HG02852 (cell line): ENCODE data around the gene RAB41.
"Not testable (repeated sequence)": the region's sequence is repeated elsewhere in the genome, so short reads cannot be mapped to it uniquely, and the experiment has no call there.

Source experiments
- ATAC-seq: cut with Tn5 transposase; IDR thresholded peaks from one replicate; pipeline ENCODE4 v1.9.1; 2021; ENCODE audit warnings: mild to moderate bottlenecking, moderate library complexity; ENCODE audit not compliant: unreplicated experiment

Gene RAB41

DNA sequence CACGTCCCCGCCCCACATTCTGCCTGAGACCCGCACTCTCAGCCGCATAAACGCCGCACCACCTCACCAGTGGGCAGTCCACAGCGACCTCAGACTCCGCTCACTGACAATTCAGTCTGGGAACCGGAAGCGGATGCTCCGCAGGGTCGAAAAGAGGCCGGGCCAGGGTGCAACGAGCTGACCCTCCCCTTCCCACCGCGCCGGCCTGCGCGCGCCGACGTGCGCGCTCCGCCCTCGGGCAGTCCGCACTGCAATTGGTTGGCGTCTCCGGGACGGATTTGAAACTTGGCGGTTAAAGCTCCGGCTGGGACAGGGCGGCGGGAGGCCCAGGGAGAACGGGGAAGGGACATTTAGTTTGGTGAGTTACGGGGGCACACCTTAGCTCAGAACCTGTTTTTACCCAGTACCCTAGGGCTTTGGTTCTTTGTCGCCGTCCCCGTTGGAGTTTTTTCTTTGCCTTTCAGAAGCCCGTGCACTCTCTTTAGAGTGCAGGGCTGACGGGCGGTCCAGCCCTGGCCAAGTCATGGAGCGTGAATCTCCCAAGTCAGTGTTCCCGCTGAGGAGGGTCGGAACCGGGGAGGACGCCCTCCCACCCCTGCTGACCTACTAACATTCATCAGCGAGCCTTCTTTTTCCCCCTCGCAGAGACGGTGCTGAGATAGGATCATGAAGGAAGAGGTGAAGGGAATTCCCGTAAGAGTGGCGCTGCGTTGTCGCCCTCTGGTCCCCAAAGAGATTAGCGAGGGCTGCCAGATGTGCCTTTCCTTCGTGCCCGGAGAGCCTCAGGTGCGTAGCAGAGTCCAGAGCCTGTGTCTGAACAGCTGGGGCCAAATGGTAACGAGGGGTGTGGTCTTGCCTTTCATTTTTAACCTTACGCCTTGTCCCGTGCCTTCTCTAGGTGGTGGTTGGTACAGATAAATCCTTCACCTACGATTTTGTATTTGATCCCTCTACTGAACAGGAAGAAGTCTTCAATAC, 8.1 kb downstream of the RAB41 start, which contains the start of the genes KIF4A and PDZD11:
TSS of gene KIF4A (plus strand) at position 312 of the 978 bp plus-strand sequence. CDS start at position 667, 355 bp downstream.
TSS of gene PDZD11 (minus strand) at position 135 of the 978 bp plus-strand sequence. CDS start 586 bp downstream, outside the sequence.
- ATAC-seq, result peak; percentile 95

DNA sequence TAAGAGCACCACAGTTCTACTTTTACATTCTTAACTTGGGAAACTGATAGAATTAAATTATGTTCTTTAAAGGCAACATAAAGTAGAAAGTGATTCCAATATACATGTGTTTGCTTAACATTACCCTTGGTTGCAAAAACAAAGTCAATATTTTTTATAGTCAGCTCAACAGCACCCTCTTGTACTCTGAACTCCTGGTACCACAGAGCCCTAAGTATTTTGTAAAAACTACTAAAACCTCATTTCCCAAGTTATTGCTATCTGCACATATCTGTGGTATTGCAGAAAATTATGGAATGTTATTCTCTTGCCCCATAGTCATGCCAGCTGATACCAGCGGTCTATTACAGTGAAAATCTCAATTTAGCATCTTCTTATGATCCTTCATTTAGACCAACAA, 10.8 kb downstream of the RAB41 start:
- ATAC-seq, result no peak

GRCh38 chrX:70293621-70294020, 11.6 kb downstream of the RAB41 start:
- ATAC-seq, result no peak

GRCh38 chrX:70301716-70302115, 19.7 kb downstream of the RAB41 start:
- ATAC-seq, result no peak

DNA sequence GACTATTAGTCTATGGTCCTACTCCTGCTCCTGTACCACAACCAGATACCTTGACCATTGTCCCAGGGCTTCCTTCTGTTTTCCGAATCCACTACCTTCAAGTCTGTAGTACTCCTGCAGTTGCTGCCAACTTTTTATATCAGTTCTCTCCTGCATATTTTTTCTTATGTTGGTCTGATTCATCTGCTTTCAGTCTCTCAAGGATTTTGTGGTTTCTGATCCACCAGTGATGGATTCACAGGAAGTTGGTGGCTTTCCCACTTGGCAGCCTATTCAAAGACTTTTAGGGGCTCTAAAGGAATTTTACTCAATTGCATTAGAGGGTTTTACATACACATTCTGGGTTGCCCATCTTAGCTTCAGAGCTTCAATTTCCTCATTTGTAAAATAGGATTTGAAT, 31.5 kb downstream of the RAB41 start:
- no peak for ATAC-seq

- ATAC-seq, result no peak
Measured at GRCh38 chrX:70322784-70323183, 40.8 kb downstream of the RAB41 start.

GRCh38 chrX:70323628-70324027, 41.7 kb downstream of the RAB41 start:
- not testable (repeated sequence) for ATAC-seq

GRCh38 chrX:70324326-70324725, 42.4 kb downstream of the RAB41 start:
- ATAC-seq, result no peak

GRCh38 chrX:70331161-70331560, 49.2 kb downstream of the RAB41 start:
- no peak for ATAC-seq

- no peak for ATAC-seq
Measured at GRCh38 chrX:70332600-70332999, 50.6 kb downstream of the RAB41 start.
